Astrocyte of the spinal cord (primary cell): ENCODE data around the gene PGP.
A peak's percentile ranks its signal among the peaks of the same experiment; 100 is the strongest.

Source experiments
- DNase-seq: peaks from one replicate; pipeline ENCODE4 v3.0.0; 2011; ENCODE audit warnings: low read depth, low spot score
- H3K4me3 ChIP-seq: 2 replicates; pipeline ENCODE4 v1.5.1; 2011; ENCODE audit warnings: low read depth, mild to moderate bottlenecking, low read length, moderate library complexity
- in situ Hi-C: cut with HindIII; loops from 2 replicates; pipeline ENCODE4 v1.10.0; 2017; ENCODE audit warnings: low sequenced_read_pairs
- TF ChIP-seq, protein P1 (sequence below): IDR thresholded peaks from 2 replicates; pipeline ENCODE4 v1.5.1; 2012; ENCODE audit warnings: low read depth, mild to moderate bottlenecking, low read length, inconsistent platforms

The PGP gene

GRCh38 chr16:2251296-2252111 is 36.9 kb upstream of the PGP start, which contains the start of gene ECI1:
Gene ECI1, minus strand, starts transcription at chr16:2251587. Its CDS starts 21 bp downstream, at chr16:2251566.
- TF ChIP-seq, protein P1, sequence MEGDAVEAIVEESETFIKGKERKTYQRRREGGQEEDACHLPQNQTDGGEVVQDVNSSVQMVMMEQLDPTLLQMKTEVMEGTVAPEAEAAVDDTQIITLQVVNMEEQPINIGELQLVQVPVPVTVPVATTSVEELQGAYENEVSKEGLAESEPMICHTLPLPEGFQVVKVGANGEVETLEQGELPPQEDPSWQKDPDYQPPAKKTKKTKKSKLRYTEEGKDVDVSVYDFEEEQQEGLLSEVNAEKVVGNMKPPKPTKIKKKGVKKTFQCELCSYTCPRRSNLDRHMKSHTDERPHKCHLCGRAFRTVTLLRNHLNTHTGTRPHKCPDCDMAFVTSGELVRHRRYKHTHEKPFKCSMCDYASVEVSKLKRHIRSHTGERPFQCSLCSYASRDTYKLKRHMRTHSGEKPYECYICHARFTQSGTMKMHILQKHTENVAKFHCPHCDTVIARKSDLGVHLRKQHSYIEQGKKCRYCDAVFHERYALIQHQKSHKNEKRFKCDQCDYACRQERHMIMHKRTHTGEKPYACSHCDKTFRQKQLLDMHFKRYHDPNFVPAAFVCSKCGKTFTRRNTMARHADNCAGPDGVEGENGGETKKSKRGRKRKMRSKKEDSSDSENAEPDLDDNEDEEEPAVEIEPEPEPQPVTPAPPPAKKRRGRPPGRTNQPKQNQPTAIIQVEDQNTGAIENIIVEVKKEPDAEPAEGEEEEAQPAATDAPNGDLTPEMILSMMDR = peak; percentile 67
- H3K4me3 ChIP-seq = peak within 1 kb of the TSS; percentile 68
- DNase-seq = peak; percentile 96
- in situ Hi-C loops = no loop called here

DNA sequence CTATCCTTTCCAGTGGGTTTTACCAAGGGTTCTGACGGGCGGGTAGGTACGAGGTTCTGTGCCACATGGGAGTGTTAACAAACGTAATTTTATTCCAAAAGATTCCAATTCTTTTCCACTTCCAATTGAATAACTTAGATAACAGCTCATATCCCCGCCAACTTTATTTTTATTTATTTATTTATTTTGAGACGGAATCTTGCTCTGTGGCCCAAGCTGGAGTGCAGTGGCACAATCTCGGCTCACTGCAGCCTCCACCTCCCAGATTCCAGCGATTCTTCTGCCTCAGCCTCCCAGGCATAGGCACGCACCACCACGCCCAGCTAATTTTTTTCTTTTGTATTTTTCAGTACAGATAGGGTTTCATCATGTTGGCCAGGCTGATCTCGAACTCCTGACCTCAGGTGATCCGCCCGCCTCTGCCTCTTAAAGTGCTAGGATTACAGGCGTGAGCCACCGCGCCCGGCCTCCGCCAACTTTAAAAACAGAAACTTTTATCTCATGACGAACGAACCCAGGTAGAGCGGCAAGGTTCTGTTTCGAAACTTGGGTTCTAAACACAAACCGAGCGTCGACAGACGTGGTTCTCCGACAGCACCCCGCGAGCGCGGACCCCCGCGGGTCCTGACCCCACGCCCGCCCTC is 36.1 kb upstream of the PGP start:
- TF ChIP-seq, protein P1 = no peak
- in situ Hi-C loops = no loop called here
- peak; percentile 24 for DNase-seq
- H3K4me3 ChIP-seq = peak overlapping the region; percentile 68

DNA sequence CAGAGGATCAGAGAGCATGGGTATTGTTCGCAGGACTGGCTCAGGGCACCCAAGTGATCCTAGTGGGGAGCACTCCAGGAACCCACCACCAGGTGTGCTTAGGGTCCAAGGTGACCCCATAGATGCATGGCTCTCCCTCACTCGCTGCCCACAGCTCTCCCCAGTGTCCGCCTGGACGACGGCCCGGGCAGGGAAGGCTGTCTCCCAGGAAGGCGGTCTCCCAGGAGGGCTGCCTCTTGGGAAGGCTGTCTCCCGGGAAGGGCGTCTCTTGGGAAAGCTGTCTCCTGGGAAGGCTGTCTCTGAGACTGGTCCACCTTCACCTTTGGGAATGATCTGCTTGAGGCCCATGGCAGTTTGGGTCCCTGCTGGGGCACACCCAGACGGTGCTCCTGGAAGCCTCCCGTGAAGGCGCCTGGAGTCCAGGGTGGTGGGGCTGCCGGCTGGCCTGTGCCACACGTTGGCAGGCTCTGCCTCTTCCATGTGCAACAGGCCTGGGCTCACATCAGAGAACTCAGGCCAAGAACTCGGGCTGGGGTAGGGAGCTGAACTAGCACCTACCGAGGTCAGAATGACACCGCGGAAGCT is 31.8 kb upstream of the PGP start:
- no peak overlapping the region for H3K4me3 ChIP-seq
- in situ Hi-C loops = no loop called here

GRCh38 chr16:2244926-2245795 is 30.5 kb upstream of the PGP start:
- no peak for DNase-seq
- TF ChIP-seq, protein P1 = no peak
- in situ Hi-C loops = no loop called here
- no peak overlapping the region for H3K4me3 ChIP-seq

More for the DNA sequence above, 31.8 kb upstream of the PGP start:
- DNase-seq = no peak
- TF ChIP-seq, protein P1 = no peak

DNA sequence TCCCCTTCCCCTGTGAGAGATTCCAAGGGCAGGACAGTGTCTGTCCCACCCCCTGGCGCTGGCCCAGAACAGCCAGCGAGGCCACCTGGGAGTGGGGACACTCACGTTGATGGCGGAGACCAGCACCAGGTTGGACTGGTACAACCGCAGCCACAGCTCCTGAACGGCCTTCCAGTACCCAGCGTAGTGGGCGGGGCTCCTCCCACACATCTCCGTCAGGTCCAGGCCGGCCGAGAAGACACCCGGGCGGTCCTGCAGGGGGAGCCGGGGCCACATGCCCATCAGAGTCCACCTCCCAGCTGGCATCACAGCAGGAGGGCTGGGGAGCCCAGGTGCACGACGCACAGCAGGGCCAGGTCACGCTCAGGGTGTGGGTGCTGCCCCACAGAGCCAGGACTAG is 29.7 kb upstream of the PGP start:
- DNase-seq = no peak
- H3K4me3 ChIP-seq = no peak overlapping the region
- in situ Hi-C loops = no loop called here
- TF ChIP-seq, protein P1 = no peak

DNA sequence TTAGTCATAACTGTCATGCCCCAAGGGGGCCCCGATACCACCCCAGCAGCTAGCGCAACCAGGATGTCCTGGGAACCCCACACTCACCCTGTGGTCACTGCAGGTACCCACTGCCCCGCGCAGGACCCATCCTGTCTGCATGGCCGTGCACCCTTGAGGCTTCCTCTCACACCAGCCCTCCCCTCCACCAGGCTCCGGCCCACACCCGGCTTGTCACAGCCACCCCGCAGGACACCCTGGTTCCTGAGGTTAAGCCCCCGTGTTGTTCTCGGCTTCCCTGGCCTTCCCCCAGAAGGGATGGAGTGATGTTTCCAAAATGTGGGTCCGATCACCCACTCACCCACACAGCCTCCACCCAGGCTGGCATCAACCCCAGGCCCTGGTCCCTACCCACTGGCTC is 29.1 kb upstream of the PGP start:
- no peak for DNase-seq
- H3K4me3 ChIP-seq = no peak overlapping the region
- TF ChIP-seq, protein P1 = no peak
- in situ Hi-C loops = no loop called here
